Activated naive CD8-positive, alpha-beta T cell (primary cell): ENCODE data around the gene PRAMEF20.
"Not testable (repeated sequence)": the region's sequence is repeated elsewhere in the genome, so short reads cannot be mapped to it uniquely, and the experiment has no call there.

Source experiments
- H3K27ac Mint-ChIP-seq: one replicate; pipeline ENCODE4 v1.8.0; 2021; ENCODE audit warnings: mixed read lengths
- H3K27me3 Mint-ChIP-seq: one replicate; pipeline ENCODE4 v1.8.0; 2021; ENCODE audit warnings: mixed read lengths
- H3K36me3 Mint-ChIP-seq: one replicate; pipeline ENCODE4 v1.8.0; 2021; ENCODE audit warnings: mixed read lengths
- H3K4me1 Mint-ChIP-seq: one replicate; pipeline ENCODE4 v1.8.0; 2021; ENCODE audit warnings: low read depth, mixed read lengths
- H3K4me3 Mint-ChIP-seq: one replicate; pipeline ENCODE4 v1.8.0; 2021; ENCODE audit warnings: mild to moderate bottlenecking, mixed read lengths
- H3K9me3 Mint-ChIP-seq: one replicate; pipeline ENCODE4 v1.8.0; 2021; ENCODE audit warnings: low read depth, mixed read lengths

Gene PRAMEF20

GRCh38 chr1:13410150-13410549, at the start of gene PRAMEF20:
PRAMEF20 (plus strand) TSS chr1:13410450; CDS start chr1:13416355, 5,905 bp downstream.
- H3K27me3 Mint-ChIP-seq, H3K9me3 Mint-ChIP-seq, H3K27ac Mint-ChIP-seq, H3K36me3 Mint-ChIP-seq, H3K4me1 Mint-ChIP-seq, H3K4me3 Mint-ChIP-seq: not testable (repeated sequence)

DNA sequence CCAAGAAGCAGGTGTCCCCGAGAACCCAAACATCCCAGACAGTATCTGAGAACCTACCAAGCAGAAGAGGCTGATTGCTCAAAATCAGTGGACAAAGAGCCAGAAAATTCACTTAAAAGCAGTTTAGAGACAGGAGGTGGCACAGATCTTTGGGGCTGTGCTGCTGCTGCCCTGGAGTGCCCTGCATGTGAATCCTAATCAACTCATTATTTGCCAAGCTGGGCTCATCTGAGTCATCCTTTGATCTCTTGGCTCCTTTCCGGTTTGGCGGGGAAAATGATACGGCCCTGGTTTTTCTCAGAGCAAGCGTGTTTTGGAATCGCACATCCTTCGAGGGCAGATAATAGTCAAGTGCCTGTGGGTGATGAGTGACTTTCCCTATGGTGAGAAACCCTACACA, 47.9 kb upstream of the PRAMEF20 start:
- not testable (repeated sequence) for H3K36me3 Mint-ChIP-seq, H3K27me3 Mint-ChIP-seq, H3K9me3 Mint-ChIP-seq, H3K27ac Mint-ChIP-seq, H3K4me1 Mint-ChIP-seq, H3K4me3 Mint-ChIP-seq

GRCh38 chr1:13364928-13365327, 45.3 kb upstream of the PRAMEF20 start:
- not testable (repeated sequence) for H3K4me1 Mint-ChIP-seq, H3K4me3 Mint-ChIP-seq, H3K27me3 Mint-ChIP-seq, H3K36me3 Mint-ChIP-seq, H3K9me3 Mint-ChIP-seq, H3K27ac Mint-ChIP-seq

GRCh38 chr1:13366536-13366935, 43.7 kb upstream of the PRAMEF20 start:
- H3K4me1 Mint-ChIP-seq, H3K27me3 Mint-ChIP-seq, H3K4me3 Mint-ChIP-seq, H3K9me3 Mint-ChIP-seq, H3K36me3 Mint-ChIP-seq, H3K27ac Mint-ChIP-seq: not testable (repeated sequence)

- not testable (repeated sequence) for H3K4me1 Mint-ChIP-seq, H3K27ac Mint-ChIP-seq, H3K27me3 Mint-ChIP-seq, H3K9me3 Mint-ChIP-seq, H3K36me3 Mint-ChIP-seq, H3K4me3 Mint-ChIP-seq
These were observed 41.7 kb upstream of the PRAMEF20 start for GRCh38 chr1:13368544-13368943.

DNA sequence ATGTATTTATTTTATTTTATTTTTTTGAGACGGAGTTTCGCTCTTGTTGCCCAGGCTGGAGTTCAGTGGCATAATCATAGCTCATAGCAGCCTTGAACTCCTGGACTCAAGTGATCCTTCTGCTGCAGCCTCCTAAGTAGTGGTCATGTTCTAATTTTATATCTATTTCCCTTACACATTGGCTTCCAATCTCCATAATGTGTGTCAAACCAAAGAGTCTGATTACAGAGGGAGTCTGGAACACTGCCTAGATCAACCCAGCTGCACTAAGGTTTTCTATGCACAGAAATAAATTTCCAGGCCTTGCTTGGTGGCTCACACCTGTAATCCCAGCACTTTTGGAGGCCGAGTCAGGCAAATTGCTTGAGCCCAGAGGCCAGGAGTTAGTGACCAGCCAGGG, 31.3 kb upstream of the PRAMEF20 start:
- not testable (repeated sequence) for H3K4me1 Mint-ChIP-seq, H3K36me3 Mint-ChIP-seq, H3K27ac Mint-ChIP-seq, H3K4me3 Mint-ChIP-seq, H3K9me3 Mint-ChIP-seq, H3K27me3 Mint-ChIP-seq

DNA sequence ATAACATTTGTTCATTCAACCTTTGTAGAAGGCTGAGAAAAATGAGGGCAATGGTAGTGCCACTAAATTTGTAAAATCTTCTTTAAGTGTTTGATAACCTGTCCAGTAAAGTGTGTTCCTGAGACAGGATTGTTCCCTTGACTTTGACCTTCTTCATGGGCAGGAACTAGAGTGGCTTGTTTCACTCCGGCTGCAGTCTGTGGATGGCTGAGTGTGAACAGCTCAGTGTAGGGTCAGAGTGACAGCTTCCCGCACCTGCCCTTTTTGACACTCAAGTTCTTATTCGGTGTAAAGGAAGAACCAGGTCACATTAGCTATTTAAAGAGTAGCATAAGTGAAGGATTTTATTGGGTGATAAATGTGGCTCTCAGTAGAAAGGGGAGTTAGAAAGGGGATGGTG, 29.9 kb upstream of the PRAMEF20 start:
- H3K27ac Mint-ChIP-seq, H3K9me3 Mint-ChIP-seq, H3K4me1 Mint-ChIP-seq, H3K4me3 Mint-ChIP-seq, H3K27me3 Mint-ChIP-seq, H3K36me3 Mint-ChIP-seq: not testable (repeated sequence)

- H3K27me3 Mint-ChIP-seq, H3K36me3 Mint-ChIP-seq, H3K4me3 Mint-ChIP-seq, H3K9me3 Mint-ChIP-seq, H3K27ac Mint-ChIP-seq, H3K4me1 Mint-ChIP-seq: not testable (repeated sequence)
These were observed 20.9 kb upstream of the PRAMEF20 start, which contains the start of gene PRAMEF17 for GRCh38 chr1:13389332-13389731. PRAMEF17 (plus strand) TSS chr1:13389632; CDS start chr1:13389658, 26 bp downstream.

GRCh38 chr1:13393004-13393403, 17.2 kb upstream of the PRAMEF20 start:
- H3K36me3 Mint-ChIP-seq, H3K4me1 Mint-ChIP-seq, H3K9me3 Mint-ChIP-seq, H3K27me3 Mint-ChIP-seq, H3K4me3 Mint-ChIP-seq, H3K27ac Mint-ChIP-seq: not testable (repeated sequence)

GRCh38 chr1:13394761-13395160, 15.5 kb upstream of the PRAMEF20 start:
- H3K27me3 Mint-ChIP-seq, H3K36me3 Mint-ChIP-seq: not testable (repeated sequence)

GRCh38 chr1:13395311-13395710, 14.9 kb upstream of the PRAMEF20 start:
- not testable (repeated sequence) for H3K4me3 Mint-ChIP-seq, H3K9me3 Mint-ChIP-seq, H3K36me3 Mint-ChIP-seq, H3K4me1 Mint-ChIP-seq, H3K27ac Mint-ChIP-seq, H3K27me3 Mint-ChIP-seq

More at GRCh38 chr1:13394761-13395160, 15.5 kb upstream of the PRAMEF20 start:
- not testable (repeated sequence) for H3K9me3 Mint-ChIP-seq, H3K4me1 Mint-ChIP-seq, H3K27ac Mint-ChIP-seq, H3K4me3 Mint-ChIP-seq

DNA sequence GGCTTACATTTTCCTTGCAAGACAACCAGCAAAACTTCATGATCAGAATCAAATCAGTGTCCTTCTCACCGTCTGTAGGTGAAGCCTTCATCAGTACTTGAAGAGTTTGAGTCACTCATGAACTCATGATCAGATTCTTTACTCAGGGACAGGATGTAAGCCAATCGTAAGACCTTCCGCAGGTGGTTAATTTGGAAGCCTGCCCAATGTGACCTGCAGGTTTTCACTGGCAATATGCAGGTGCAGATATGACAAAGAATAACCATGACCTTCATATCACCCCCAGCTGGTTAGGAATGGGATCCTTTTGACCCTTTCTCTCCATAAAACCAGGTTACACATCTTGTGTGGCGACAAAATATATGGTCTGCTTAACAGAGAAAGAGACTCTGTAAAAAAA, 2.4 kb upstream of the PRAMEF20 start:
- no peak overlapping the region for H3K27ac Mint-ChIP-seq
- H3K9me3 Mint-ChIP-seq: peaks cover 5% of the 10 kb centered on the region
- no peaks in the 10 kb centered on the region for H3K36me3 Mint-ChIP-seq
- no peaks in the 10 kb centered on the region for H3K4me1 Mint-ChIP-seq
- no peak overlapping the region for H3K4me3 Mint-ChIP-seq
- H3K27me3 Mint-ChIP-seq: peaks cover 7% of the 10 kb centered on the region

DNA sequence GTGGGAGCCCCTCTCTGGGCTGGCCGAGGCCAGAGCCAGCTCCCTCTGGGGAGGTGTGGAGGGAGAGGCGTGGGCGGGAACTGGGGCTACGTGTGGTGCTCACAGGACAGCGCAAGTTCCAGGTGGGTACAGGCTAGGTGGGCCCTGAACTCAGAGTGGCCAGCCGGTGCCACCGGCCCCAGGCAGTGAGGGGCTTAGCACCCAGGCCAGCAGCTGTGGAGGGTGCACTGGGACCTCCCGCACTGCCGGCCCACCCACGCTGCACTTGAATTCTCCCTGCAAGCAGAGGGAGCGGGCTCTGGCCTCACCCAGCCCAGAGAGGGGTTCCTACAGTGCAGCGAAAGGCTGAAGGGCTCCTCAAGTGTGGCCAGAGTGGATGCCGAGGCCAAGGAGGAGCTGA, 20.2 kb downstream of the PRAMEF20 start:
- Mint-ChIP-seq H3K4me3 (no peak overlapping the region), H3K4me1 (no peaks in the 10 kb centered on the region), H3K36me3 (no peaks in the 10 kb centered on the region), H3K27ac (no peak overlapping the region), H3K27me3 (no peaks in the 10 kb centered on the region), H3K9me3 (no peaks in the 10 kb centered on the region)

DNA sequence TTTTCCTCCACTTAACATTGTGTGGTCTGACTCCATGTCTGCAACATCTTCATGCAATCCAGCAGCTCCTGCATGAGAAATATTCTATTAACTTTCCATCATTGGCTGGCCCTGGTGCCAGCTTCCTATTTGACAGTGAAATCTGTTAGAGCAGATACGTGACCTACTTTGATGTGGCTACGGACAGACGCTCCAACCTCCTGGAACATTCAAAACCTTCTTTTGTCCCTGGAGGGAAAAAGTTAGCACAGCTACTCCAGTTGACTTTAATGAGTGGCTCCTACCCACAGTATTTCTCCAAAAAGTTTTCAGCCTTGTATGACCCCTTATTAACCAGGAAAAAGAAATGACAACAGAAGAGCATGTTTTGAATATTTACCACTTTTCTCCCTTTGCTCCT, 22.0 kb downstream of the PRAMEF20 start:
- H3K27ac Mint-ChIP-seq: no peak overlapping the region
- H3K4me3 Mint-ChIP-seq: no peak overlapping the region
- no peaks in the 10 kb centered on the region for H3K4me1 Mint-ChIP-seq
- H3K36me3 Mint-ChIP-seq: no peaks in the 10 kb centered on the region
- no peaks in the 10 kb centered on the region for H3K9me3 Mint-ChIP-seq
- no peaks in the 10 kb centered on the region for H3K27me3 Mint-ChIP-seq

DNA sequence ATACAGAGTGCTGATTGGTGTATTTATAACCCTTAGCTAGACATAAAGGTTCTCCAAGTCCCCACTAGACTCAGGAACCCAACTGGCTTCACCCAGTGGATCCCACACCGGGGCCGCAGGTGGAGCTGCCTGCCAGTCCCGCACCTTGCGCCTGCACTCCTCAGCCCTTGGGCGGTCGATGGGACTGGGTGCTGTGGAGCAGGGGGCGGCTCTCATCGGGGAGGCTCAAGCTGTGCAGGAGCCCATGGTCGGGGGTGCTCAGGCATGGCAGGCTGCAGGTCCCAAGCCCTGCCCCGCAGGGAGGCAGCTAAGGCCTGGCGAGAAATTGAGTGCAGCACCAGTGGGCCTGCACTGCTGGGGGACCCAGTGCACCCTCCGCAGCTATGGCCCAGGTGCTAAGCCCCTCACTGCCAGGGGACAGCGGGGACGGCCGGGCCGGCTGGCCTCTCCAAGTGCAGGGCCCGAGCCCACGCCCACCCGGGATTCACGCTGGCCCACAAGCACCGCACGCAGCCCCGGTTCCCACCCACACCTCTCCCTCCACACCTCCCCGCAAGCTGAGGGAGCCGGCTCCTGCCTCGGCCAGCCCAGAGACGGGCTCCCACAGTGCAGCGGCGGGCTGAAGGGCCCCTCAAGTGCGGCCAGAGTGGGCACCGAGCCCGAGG, 23.6 kb downstream of the PRAMEF20 start:
- H3K9me3 Mint-ChIP-seq, H3K4me3 Mint-ChIP-seq, H3K36me3 Mint-ChIP-seq, H3K27me3 Mint-ChIP-seq, H3K4me1 Mint-ChIP-seq, H3K27ac Mint-ChIP-seq: not testable (repeated sequence)

GRCh38 chr1:13435458-13435857, 25.2 kb downstream of the PRAMEF20 start:
- Mint-ChIP-seq H3K9me3 (no peaks in the 10 kb centered on the region), H3K27ac (no peak overlapping the region), H3K4me3 (no peak overlapping the region), H3K36me3 (no peaks in the 10 kb centered on the region), H3K4me1 (no peaks in the 10 kb centered on the region), H3K27me3 (no peaks in the 10 kb centered on the region)
